Left lobe of liver (tissue), 2 donors: ENCODE results near the gene AMDHD1. TPM values are rescaled to one million over a fixed set of nuclear protein-coding genes. Genes with fewer than 3 reads are reported as not detected.
A peak's percentile ranks its signal among the peaks of the same experiment; 100 is the strongest.

Source experiments
- ATAC-seq: fragments of 200-7000 bp; cut with Tn5 transposase; one replicate; pipeline ENCODE4 v1.9.1; 2020; ENCODE audit warnings: mild to moderate bottlenecking, moderate library complexity
- DNase-seq: peaks from one replicate; pipeline ENCODE4 v3.0.0-alpha.2; 2020; ENCODE audit warnings: low spot score
- total RNA-seq: library from RNA; stranded (reverse); gene quantifications from one replicate; pipeline ENCODE4 v1.2.1, GENCODE V29; 2021
- donor health status: DM: no; HTN: no; CAD: no; lungs with moderate emphysema.
- donor health status: DM: no; HTN: yes; CAD: no.

AMDHD1 gene
- total RNA-seq: 81.5 TPM

- DNase-seq (no peak), ATAC-seq (peak; percentile 42)
Measured at GRCh38 chr12:95943330-95943842, at the start of gene AMDHD1. TSS of gene AMDHD1 (plus strand) at chr12:95943331. CDS start at chr12:95943399, 68 bp downstream.

GRCh38 chr12:95896846-95897245, 46.3 kb upstream of the AMDHD1 start:
- DNase-seq (no peak), ATAC-seq (no peak)

DNA sequence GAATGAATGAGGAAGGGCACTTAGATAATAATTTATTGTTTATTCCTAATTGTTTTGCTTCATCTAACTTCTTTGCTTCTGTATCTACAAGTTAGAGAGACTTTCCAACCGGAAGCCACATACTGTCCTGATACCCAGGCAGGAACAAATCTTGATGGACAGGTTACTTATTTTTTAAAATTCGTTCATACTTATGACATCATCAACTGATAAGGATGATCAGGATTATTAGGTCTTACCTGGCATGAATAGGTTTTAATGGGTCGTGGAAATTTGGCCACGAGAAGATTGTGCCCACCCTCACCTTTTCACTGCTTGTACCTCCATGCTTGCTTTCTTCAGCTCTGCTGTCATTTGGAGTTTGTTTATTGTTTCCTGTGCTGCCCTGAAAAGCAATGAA, 45.0 kb upstream of the AMDHD1 start:
- no peak for ATAC-seq
- DNase-seq: no peak

DNA sequence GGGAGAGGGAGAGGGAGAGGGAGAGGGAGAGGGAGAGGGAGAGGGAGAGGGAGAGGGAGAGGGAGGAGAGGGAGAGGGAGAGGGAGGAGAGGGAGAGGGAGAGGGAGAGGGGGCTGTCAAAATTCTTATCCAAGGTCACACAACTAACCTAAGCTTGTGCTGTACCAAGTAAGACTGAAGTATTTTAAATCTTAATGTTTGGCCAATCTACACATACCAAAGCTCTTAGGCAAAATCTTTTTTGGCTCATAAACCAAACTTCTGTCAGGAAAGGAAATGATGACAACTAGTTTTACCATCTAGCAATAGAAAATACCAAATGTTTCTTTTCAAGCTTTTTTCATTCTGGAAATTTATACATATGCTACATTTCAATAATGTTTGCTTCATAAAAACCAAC, 34.6 kb upstream of the AMDHD1 start:
- DNase-seq (no peak), ATAC-seq (no peak)

- DNase-seq (no peak), ATAC-seq (no peak)
Measured at GRCh38 chr12:95909871-95910270, 33.3 kb upstream of the AMDHD1 start.

GRCh38 chr12:95918194-95918993, 24.7 kb upstream of the AMDHD1 start:
- DNase-seq: no peak
- ATAC-seq: peak; percentile 100

- DNase-seq: no peak
- ATAC-seq: no peak
Measured at GRCh38 chr12:95919110-95919509, 24.0 kb upstream of the AMDHD1 start.

DNA sequence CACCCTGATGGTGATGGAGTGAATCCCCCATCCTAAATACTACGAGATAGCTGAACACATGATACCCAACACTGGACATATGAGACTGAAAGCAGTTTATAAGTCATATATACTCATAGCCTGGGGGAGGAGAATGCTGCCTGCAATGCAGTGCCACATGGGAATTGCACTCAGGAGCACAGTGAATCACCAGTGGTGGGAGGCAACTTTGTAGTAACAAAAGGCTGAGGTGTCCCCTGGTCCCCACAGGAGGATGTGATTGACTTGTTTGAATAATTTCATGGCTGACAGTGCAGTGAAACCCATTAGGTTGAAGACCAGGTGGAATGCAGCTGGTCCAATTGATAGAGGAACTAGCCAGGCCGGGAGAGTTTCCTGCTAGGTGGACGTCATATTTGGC, 20.9 kb upstream of the AMDHD1 start:
- ATAC-seq: no peak
- DNase-seq: no peak

DNA sequence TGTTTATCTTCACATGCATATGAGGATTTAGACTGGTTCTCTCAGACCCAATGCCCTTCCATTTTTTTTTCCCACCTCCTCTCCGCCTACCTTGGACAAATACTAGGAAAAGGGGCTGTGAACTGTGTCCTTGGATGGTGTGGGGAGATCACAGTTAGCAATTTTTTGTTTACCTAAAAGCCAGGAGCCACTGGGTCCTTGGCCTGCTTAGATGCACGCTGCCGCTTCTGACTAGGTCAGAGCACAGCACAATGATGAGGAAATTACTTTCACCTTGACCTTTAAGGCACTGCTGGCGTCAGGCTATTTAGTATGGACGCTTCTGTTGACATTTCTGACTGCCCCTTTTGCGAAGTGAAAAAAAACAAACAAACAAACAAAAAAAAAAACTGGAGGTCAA, 2.6 kb upstream of the AMDHD1 start:
- peak; percentile 48 for ATAC-seq

GRCh38 chr12:95942101-95942523, 1.0 kb upstream of the AMDHD1 start:
- peak; percentile 91 for DNase-seq
- no peak for ATAC-seq

More for the DNA sequence above, 2.6 kb upstream of the AMDHD1 start:
- peak; percentile 89 for DNase-seq

DNA sequence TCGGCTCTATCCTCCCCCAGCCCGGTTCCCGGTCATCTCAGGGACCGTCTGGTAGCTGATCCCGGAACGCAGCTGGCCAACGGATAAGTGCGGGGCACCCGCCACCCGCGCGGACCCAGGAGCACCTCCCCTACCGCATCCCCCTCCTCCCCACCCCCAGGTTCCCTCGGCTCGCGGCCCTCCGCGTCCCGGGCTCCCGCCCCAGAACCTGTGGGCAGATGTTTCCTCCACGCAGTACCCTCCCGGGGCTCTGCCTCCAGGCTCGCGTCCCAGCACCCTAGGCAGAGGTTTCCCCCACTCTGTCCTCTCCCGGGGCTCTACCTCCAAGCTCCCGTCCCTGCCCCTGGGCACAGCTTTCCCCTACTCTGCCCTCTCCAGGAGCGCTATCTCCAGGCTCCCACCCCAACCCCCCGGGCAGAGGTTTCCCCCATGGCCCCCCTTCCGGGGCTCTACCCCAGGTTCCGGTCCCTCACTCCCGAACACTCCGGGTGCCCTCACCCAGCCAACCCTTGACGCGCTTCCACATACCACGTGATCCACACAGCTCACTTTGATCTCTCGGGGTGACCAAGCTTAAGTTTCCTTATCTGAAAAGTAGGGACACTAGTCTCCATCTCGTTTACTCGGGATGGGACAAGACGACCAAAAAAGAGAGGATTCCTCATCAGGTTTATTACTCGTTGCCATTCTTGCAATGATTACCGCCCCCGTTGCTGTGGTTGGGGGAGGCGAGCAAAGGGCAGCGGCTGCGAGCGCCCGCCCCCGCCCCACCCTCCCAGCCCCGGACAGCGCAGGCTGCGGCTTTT, 404 bp upstream of the AMDHD1 start, which contains the start of gene CCDC38:
TSS of gene CCDC38 (minus strand) at position 91 of the 806 bp plus-strand sequence. CDS start 6,105 bp downstream, outside the sequence.
- DNase-seq (peak; percentile 91), ATAC-seq (peak; percentile 80)

DNA sequence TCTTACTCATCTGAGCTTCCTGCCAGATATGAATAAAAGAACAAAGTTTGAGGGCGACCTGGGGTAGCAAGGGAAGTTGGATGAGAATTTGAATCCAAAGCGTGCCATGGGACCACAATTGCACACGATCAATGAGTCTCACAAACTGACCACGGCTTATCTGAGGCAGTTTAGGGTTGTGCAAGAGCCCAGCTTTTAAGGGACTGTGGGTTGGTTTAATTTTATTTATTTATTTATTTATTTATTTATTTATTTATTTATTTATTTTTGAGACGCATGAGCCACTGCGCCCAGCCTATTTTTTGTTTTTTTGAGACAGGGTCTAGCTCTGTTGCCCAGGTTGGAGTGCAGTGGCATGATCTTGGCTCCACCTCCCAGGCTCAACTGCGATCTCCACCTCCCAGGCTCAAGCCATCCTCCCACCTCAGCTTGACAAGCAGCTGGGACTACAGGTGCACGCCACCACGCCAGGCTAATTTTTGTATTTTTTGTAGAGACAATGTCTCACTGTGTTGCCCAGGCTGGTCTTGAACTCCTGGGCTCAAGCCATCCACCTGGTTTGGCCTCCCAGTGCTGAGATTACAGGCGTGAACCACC, 1.1 kb downstream of the AMDHD1 start:
- DNase-seq (no peak), ATAC-seq (no peak)

- DNase-seq (no peak), ATAC-seq (no peak)
Measured at GRCh38 chr12:95949477-95950206, 6.5 kb downstream of the AMDHD1 start.

DNA sequence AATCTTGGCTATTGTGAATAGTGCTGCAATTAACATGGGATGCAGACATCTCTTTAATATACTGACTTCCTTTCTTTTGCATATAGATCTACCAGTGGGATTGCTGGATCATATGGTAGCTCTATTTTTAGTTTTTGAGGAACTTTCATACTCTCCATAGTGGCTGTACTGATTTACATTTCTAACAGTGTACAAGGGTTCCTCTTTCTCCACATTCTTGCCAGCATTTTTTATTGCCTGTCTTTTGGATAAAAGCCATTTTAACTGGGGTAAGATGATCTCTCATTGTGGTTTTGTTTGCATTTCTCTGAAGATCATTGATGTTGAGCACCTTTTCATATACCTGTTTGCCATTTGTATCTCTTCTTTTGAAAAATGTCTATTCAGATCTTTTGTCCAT, 8.4 kb downstream of the AMDHD1 start:
- no peak for ATAC-seq
- no peak for DNase-seq

- DNase-seq: no peak
- no peak for ATAC-seq
Measured at GRCh38 chr12:95953000-95953399, 9.9 kb downstream of the AMDHD1 start.

GRCh38 chr12:95955549-95956159, 12.5 kb downstream of the AMDHD1 start:
- ATAC-seq (no peak), DNase-seq (no peak)

DNA sequence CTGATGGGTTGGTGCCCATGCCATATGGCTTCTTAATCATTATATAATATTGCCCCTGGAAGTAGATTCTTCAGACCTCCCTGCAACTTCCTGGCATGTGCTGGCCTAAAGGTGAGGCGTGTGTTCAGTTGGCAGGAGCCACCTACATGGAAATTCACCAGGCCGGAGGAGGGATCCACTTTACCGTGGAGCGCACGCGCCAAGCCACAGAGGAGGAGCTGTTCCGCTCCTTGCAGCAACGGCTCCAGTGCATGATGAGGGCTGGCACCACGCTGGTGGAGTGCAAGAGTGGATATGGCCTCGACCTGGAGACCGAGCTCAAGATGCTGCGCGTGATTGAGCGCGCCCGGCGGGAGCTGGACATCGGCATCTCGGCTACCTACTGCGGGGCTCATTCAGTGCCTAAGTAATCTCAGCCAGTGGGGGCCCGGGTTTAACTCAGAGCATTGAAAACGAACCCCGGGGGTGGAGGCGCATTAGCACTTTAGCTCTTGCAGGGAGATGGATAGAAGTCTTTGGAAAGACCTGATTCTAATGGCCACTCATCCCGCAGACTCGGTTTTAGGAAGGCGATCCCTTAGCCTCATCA, 13.5 kb downstream of the AMDHD1 start:
- ATAC-seq (no peak), DNase-seq (peak; percentile 39)

DNA sequence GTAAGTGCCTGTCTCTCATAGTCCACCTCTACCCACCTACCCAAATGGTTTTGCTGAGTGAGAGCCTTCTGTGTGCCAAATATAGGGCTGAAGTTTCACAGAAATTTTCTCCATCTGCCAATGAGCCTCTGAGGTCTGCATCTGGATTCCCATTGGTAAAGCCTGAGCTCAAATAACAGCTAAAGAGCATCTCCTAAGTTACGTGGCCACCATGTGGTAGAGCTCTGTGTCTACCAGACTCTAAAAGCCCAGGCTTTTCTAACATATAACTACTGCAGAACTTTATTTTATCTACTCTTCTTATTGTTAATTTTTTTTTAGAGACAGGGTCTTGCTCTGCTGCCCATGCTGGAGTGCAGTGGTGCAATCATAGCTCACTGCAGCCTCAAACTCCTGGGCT, 16.0 kb downstream of the AMDHD1 start:
- ATAC-seq (peak; percentile 57), DNase-seq (no peak)

- DNase-seq: no peak
- ATAC-seq: no peak
Measured at GRCh38 chr12:95960241-95960640, 17.1 kb downstream of the AMDHD1 start.

DNA sequence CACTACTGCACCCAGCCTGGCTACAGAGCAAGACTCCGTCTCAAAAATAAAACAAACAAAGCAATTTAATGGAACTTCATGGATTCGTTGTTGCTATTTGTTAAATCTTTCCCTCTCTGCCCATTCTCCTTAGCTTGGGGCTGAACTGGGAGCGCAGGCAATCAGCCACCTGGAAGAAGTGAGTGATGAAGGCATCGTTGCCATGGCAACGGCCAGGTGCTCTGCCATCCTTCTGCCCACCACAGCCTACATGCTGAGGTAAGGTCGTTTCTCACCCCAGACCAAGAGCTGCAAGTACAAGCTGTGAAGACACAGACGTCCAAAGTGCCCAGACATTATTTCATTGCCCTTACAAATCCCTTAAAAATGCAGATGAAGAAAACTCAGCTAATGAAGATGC, 19.1 kb downstream of the AMDHD1 start:
- ATAC-seq (no peak), DNase-seq (no peak)
